Effector memory CD4-positive, alpha-beta T cell (primary cell): Measurements from ENCODE around the gene B9D1.

ENCODE experiments used
- DNase-seq, 3 donors: peaks; one replicate each; pipeline ENCODE4 v3.0.0-alpha.2; 2020
- H3K27ac ChIP-seq: 2 replicates; pipeline ENCODE4 v1.7.0; 2013; ENCODE audit warnings: mild to moderate bottlenecking, low read length, moderate library complexity; ENCODE audit not compliant: insufficient read depth, poor library complexity, severe bottlenecking
- H3K27me3 ChIP-seq: replicated peaks from 2 replicates; pipeline ENCODE4 v1.7.0; 2013; ENCODE audit warnings: mild to moderate bottlenecking, low read length; ENCODE audit not compliant: insufficient read depth, control insufficient read depth, poor library complexity, severe bottlenecking
- H3K36me3 ChIP-seq: 2 replicates; pipeline ENCODE4 v1.7.0; 2013; ENCODE audit warnings: mild to moderate bottlenecking, low read length, moderate library complexity; ENCODE audit not compliant: control insufficient read depth, insufficient read depth
- H3K4me1 ChIP-seq: 2 replicates; pipeline ENCODE4 v1.7.0; 2013; ENCODE audit warnings: low read length, mild to moderate bottlenecking; ENCODE audit not compliant: control insufficient read depth, insufficient read depth, poor library complexity, severe bottlenecking
- H3K4me3 ChIP-seq: 2 replicates; pipeline ENCODE4 v1.7.0; 2013; ENCODE audit warnings: low read length, low read depth, mild to moderate bottlenecking; ENCODE audit not compliant: insufficient read depth, poor library complexity, severe bottlenecking
- H3K9me3 ChIP-seq: 2 replicates; pipeline ENCODE4 v1.7.0; 2013; ENCODE audit warnings: mild to moderate bottlenecking, low read length, moderate library complexity; ENCODE audit not compliant: control insufficient read depth

The B9D1 gene

GRCh38 chr17:19375732-19376131, 13.2 kb upstream of the B9D1 start:
- peaks cover 25% of the 10 kb centered on the region for H3K4me1 ChIP-seq
- H3K27me3 ChIP-seq: no peaks in the 10 kb centered on the region
- no peak overlapping the region for H3K4me3 ChIP-seq
- H3K9me3 ChIP-seq: no peaks in the 10 kb centered on the region
- no peak for DNase-seq
- peaks cover 6% of the 10 kb centered on the region for H3K36me3 ChIP-seq
- H3K27ac ChIP-seq: no peak overlapping the region

GRCh38 chr17:19374136-19374535, 11.6 kb upstream of the B9D1 start:
- Histone ChIP-seq H3K4me1 (peaks cover 40% of the 10 kb centered on the region), H3K4me3 (no peak overlapping the region), H3K27ac (no peak overlapping the region), H3K27me3 (no peaks in the 10 kb centered on the region), H3K36me3 (no peaks in the 10 kb centered on the region), H3K9me3 (no peaks in the 10 kb centered on the region)
- no peak for DNase-seq

DNA sequence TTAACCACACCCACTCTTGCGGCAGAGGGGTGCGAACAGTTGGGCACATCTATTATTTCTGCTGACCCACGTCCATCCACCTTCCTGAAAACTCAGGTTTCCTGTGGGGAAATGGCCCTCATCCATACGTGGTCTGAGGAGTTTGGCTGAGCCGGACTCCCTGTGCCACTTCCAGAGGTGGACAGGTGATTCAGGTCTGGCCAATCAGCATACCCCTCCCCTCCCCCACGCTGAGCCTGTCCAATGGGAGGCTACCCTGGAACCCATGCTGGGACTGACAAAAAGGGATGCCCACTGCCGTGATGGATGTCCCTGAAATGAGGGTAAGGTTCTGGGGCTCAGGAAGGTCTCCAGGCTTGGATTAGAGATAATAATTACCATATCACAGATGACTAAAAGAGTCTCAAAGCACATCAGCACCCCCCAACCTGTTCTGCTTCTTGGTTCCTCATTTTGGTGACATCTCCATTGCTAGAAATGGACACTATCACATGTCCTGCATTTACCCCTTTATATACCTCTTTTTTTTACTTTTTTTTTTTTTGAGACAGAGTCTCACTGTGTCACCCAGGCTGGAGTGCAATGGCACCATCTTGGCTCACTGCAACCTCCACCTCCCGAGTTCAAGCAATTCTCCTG, 10.5 kb upstream of the B9D1 start:
- no peaks in the 10 kb centered on the region for H3K36me3 ChIP-seq
- H3K4me3 ChIP-seq: no peak overlapping the region
- DNase-seq: no peak
- H3K9me3 ChIP-seq: no peaks in the 10 kb centered on the region
- peaks cover 34% of the 10 kb centered on the region for H3K4me1 ChIP-seq
- H3K27me3 ChIP-seq: no peaks in the 10 kb centered on the region
- no peak overlapping the region for H3K27ac ChIP-seq

- H3K27ac ChIP-seq: no peak overlapping the region
These were observed 9.9 kb upstream of the B9D1 start for GRCh38 chr17:19372439-19372838.

GRCh38 chr17:19372011-19372370, 9.5 kb upstream of the B9D1 start:
- Histone ChIP-seq H3K4me1 (peaks cover 34% of the 10 kb centered on the region), H3K27ac (no peak overlapping the region), H3K36me3 (no peaks in the 10 kb centered on the region), H3K9me3 (no peaks in the 10 kb centered on the region), H3K27me3 (no peaks in the 10 kb centered on the region), H3K4me3 (no peak overlapping the region)
- no peak for DNase-seq

More at GRCh38 chr17:19372439-19372838, 9.9 kb upstream of the B9D1 start:
- no peak for DNase-seq
- Histone ChIP-seq H3K9me3 (no peaks in the 10 kb centered on the region), H3K4me3 (no peak overlapping the region), H3K27me3 (no peaks in the 10 kb centered on the region), H3K36me3 (no peaks in the 10 kb centered on the region), H3K4me1 (peaks cover 34% of the 10 kb centered on the region)

GRCh38 chr17:19371259-19372010, 8.9 kb upstream of the B9D1 start:
- Histone ChIP-seq H3K4me3 (no peak overlapping the region), H3K27me3 (no peaks in the 10 kb centered on the region), H3K36me3 (no peaks in the 10 kb centered on the region), H3K4me1 (peaks cover 34% of the 10 kb centered on the region), H3K9me3 (no peaks in the 10 kb centered on the region), H3K27ac (no peak overlapping the region)
- no peak for DNase-seq

DNA sequence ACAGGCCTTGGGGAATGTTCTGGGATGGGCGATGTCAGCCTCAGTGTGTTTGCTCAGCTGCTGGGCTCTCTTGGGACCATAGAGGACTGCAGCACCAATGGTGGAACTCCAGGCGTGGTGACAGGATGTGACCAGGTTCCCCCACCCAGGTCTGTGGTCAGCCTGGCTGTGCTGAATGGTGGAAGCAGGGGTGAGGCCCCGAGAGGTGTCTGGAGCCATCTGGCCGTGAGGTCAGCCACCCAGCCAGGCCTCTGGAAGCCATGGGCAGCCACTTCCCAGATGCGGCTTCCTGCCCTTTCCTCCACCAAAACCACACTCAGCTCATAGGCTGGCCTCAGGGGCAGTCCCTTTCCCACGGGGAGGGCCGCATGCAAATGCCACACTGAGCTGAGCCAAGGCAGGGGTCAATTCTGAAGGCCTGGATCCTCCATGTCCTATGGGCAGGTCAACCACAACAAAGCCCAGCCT, 8.0 kb upstream of the B9D1 start:
- DNase-seq: no peak
- no peak overlapping the region for H3K27ac ChIP-seq
- H3K27me3 ChIP-seq: no peaks in the 10 kb centered on the region
- H3K36me3 ChIP-seq: no peaks in the 10 kb centered on the region
- no peaks in the 10 kb centered on the region for H3K9me3 ChIP-seq
- peaks cover 34% of the 10 kb centered on the region for H3K4me1 ChIP-seq
- no peak overlapping the region for H3K4me3 ChIP-seq

GRCh38 chr17:19369846-19370492, 7.4 kb upstream of the B9D1 start:
- H3K9me3 ChIP-seq: no peaks in the 10 kb centered on the region
- no peak overlapping the region for H3K27ac ChIP-seq
- H3K36me3 ChIP-seq: no peaks in the 10 kb centered on the region
- H3K27me3 ChIP-seq: no peaks in the 10 kb centered on the region
- H3K4me3 ChIP-seq: no peak overlapping the region
- peaks cover 34% of the 10 kb centered on the region for H3K4me1 ChIP-seq
- peak in 1 of 3 donors; percentile 22 for DNase-seq

DNA sequence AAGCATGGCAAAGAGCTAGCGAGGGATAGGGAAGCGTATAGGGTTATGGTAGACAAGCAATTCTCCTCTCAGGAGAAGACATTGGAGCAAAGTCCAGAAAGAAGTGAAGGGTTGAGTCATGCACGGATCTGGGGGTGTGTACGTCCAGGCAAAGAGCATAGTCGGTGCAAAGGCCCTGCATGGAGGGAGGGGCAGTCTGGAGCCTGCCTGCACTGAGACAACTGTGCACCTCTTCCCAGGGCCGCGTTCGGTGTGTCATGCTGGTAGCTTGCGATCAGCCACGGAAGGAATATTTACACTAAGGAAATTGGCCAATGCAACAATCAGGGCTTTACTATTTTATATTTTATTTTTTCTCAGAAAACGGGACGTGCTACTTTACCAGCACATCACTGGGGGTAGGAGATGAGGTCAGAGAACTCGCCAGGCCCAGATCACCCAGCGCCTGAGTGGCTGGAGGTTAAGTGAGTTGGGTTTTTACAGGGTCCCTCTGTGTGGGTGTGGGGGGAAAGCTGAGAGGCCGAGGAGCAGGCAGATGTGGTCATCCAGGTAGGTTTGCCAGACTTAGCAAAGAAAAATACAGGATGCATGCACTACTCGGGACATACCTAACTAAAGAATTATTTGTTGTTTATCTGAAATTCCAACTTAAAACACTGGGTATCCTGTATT, 6.7 kb upstream of the B9D1 start:
- H3K9me3 ChIP-seq: no peaks in the 10 kb centered on the region
- no peak overlapping the region for H3K27ac ChIP-seq
- H3K27me3 ChIP-seq: no peaks in the 10 kb centered on the region
- no peak overlapping the region for H3K4me3 ChIP-seq
- peaks cover 34% of the 10 kb centered on the region for H3K4me1 ChIP-seq
- DNase-seq: no peak
- H3K36me3 ChIP-seq: no peaks in the 10 kb centered on the region
